Trophoblast cell (in vitro differentiated cells and primary cell): Measurements from ENCODE around the gene SCARB2. TPM values are rescaled to one million over a fixed set of nuclear protein-coding genes. Genes with fewer than 3 reads are reported as not detected.

Source experiments
- DNase-seq, 2 donors: peaks; one replicate each; pipeline ENCODE4 v3.0.0-alpha.2; 2016
- H2AFZ ChIP-seq: 2 replicates; pipeline ENCODE4 v1.6.1; 2013; ENCODE audit warnings: low read length, moderate library complexity, mild to moderate bottlenecking; ENCODE audit not compliant: insufficient read depth, poor library complexity
- H2AK5ac ChIP-seq: 2 replicates; pipeline ENCODE4 v1.6.1; 2013; ENCODE audit warnings: mild to moderate bottlenecking, low read length
- H2BK120ac ChIP-seq: 2 replicates; pipeline ENCODE4 v1.6.1; 2013; ENCODE audit warnings: low read length, mild to moderate bottlenecking, moderate library complexity; ENCODE audit not compliant: insufficient read depth, poor library complexity
- H2BK12ac ChIP-seq: 2 replicates; pipeline ENCODE4 v1.6.1; 2013; ENCODE audit warnings: mild to moderate bottlenecking, low read length, moderate library complexity
- H2BK5ac ChIP-seq: 2 replicates; pipeline ENCODE4 v1.6.1; 2013; ENCODE audit warnings: low read length, low read depth, moderate library complexity, mild to moderate bottlenecking; ENCODE audit not compliant: poor library complexity
- H3K14ac ChIP-seq: 2 replicates; pipeline ENCODE4 v1.6.1; 2013; ENCODE audit warnings: mild to moderate bottlenecking, low read length
- H3K18ac ChIP-seq: 2 replicates; pipeline ENCODE4 v1.6.1; 2013; ENCODE audit warnings: mild to moderate bottlenecking, low read length
- H3K23ac ChIP-seq: 2 replicates; pipeline ENCODE4 v1.6.1; 2013; ENCODE audit warnings: low read length
- H3K27ac ChIP-seq: 2 replicates; pipeline ENCODE4 v1.5.1; 2013; ENCODE audit warnings: low read depth, mild to moderate bottlenecking, inconsistent platforms, low read length, moderate library complexity
- H3K27me3 ChIP-seq: 2 replicates; pipeline ENCODE4 v1.6.1; 2013; ENCODE audit warnings: inconsistent platforms, mild to moderate bottlenecking, low read length, moderate library complexity; ENCODE audit not compliant: insufficient read depth
- H3K36me3 ChIP-seq, 2 experiments: 1 replicate in 1 of 2; 2 replicates in 1 of 2; pipeline ENCODE4 v1.6.1; 2013; ENCODE audit warnings: low read length in 2 of 2, mild to moderate bottlenecking in 2 of 2, moderate library complexity in 1 of 2; ENCODE audit not compliant: insufficient read depth in 2 of 2, control insufficient read depth in 1 of 2
- H3K4ac ChIP-seq: 2 replicates; pipeline ENCODE4 v1.6.1; 2013; ENCODE audit warnings: low read depth, mild to moderate bottlenecking, low read length, moderate library complexity
- H3K4me1 ChIP-seq, 2 experiments: 1 replicate in 1 of 2; 2 replicates in 1 of 2; pipeline ENCODE4 v1.6.1; 2013; ENCODE audit warnings: low read length in 2 of 2, mild to moderate bottlenecking in 2 of 2, moderate library complexity in 1 of 2; ENCODE audit not compliant: insufficient read depth in 2 of 2, control insufficient read depth in 1 of 2
- H3K4me2 ChIP-seq: 2 replicates; pipeline ENCODE4 v1.6.1; 2013; ENCODE audit warnings: inconsistent platforms, mild to moderate bottlenecking, low read length, moderate library complexity
- H3K4me3 ChIP-seq: 2 replicates; pipeline ENCODE4 v1.5.1; 2013; ENCODE audit warnings: mild to moderate bottlenecking, low read depth, low read length, inconsistent platforms
- H3K79me1 ChIP-seq: one replicate; pipeline ENCODE4 v1.6.1; 2013; ENCODE audit warnings: low read length
- H3K79me2 ChIP-seq: 2 replicates; pipeline ENCODE4 v1.6.1; 2013; ENCODE audit warnings: low read length, mild to moderate bottlenecking; ENCODE audit not compliant: control insufficient read depth, insufficient read depth, poor library complexity
- H3K9ac ChIP-seq: 2 replicates; pipeline ENCODE4 v1.6.1; 2013; ENCODE audit warnings: mild to moderate bottlenecking, low read length
- H3K9me3 ChIP-seq: 2 replicates; pipeline ENCODE4 v1.6.1; 2013; ENCODE audit warnings: low read depth, mild to moderate bottlenecking, control low read depth, inconsistent platforms, low read length; ENCODE audit not compliant: insufficient read depth
- H4K12ac ChIP-seq: 2 replicates; pipeline ENCODE4 v1.6.1; 2013; ENCODE audit warnings: low read depth, mild to moderate bottlenecking, low read length, moderate library complexity
- H4K8ac ChIP-seq: 2 replicates; pipeline ENCODE4 v1.6.1; 2013; ENCODE audit warnings: low read depth, mild to moderate bottlenecking, low read length, moderate library complexity
- H4K91ac ChIP-seq: one replicate; pipeline ENCODE4 v1.6.1; 2013; ENCODE audit warnings: low read depth, mild to moderate bottlenecking, low read length, moderate library complexity
- WGBS: extraction: QIAGEN DNeasy Blood & Tissue Kit; methylation state at CpG from one replicate; pipeline ENCODE4 v1.1.7; 2013; ENCODE audit warnings: missing lambda C conversion rate; ENCODE audit not compliant: insufficient read length, insufficient coverage; ENCODE audit errors: extremely low coverage; 5-methylcytosine and 5-hydroxymethylcytosine counted together
- polyA plus RNA-seq: library from polyadenylated mRNA; stranded (reverse); fragments of 200-250 nt; gene quantifications from 2 replicates; pipeline ENCODE4 v1.2.3, GENCODE V29; 2013

The SCARB2 gene
- 45.2 and 49.8 TPM in 2 replicates for polyA plus RNA-seq

DNA sequence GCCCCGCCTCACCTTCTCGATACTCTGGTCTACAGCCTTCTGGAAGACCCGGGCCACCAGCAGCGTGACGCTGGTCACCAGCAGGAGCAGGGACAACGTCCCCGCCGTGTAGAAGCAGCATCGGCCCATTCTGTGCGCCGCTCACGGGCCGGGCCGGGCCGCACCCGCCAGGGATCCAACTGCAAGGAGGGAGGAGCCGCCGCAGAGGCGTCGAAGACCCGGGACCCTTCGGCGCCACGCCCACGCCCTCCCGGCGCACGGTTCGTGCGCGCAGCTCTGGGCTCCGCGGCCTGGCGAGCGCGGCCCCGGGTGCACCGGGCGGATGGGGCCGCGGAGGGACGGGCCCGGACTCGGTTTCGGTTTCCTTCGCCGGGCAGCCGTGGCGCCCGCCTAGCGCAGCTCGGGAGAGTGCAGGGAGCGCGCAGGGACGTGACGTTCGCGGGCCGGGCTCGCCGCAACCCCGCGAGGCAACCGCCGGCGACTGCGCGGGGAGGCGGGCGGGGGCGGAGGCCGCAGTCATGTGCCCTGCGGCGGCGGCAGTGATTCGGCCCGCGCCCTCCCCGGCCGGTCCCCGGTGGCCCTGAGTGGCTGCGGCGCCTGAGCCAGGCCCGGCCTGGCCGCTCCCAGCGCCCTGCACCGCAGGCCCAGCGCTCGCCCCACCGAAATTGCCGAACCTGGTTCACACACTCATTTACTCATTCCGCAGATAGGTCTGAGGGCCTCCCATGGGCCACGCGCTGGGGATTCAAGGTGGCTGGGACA is at the start of gene SCARB2:
Gene SCARB2 (minus strand): TSS at position 410 of the 762 bp plus-strand sequence. CDS start 281 bp downstream, at position 129.
- peak within 1 kb of the TSS; percentile 27 for H2BK12ac ChIP-seq
- peak within 1 kb of the TSS; percentile 81 for H4K91ac ChIP-seq
- peak within 1 kb of the TSS; percentile 70 for H3K27ac ChIP-seq
- peak; percentile 87 to 90 for DNase-seq
- no peak within 1 kb of the TSS for H3K23ac ChIP-seq
- no CpG with 5 or more reads among the region's 94 CpGs for WGBS
- peak within 1 kb of the TSS; percentile 91 for H3K9ac ChIP-seq
- H3K9me3 ChIP-seq: no peaks in the 10 kb centered on the region
- H3K18ac ChIP-seq: peak within 1 kb of the TSS; percentile 92
- peak within 1 kb of the TSS; percentile 72 for H2AFZ ChIP-seq
- H4K12ac ChIP-seq: peak within 1 kb of the TSS; percentile 93
- peaks cover 7% of the 10 kb centered on the region for H3K79me2 ChIP-seq
- no peaks in the 10 kb centered on the region for H3K27me3 ChIP-seq
- H3K4me3 ChIP-seq: peak within 1 kb of the TSS; percentile 82
- H2BK5ac ChIP-seq: peak within 1 kb of the TSS; percentile 62
- no peaks in the 10 kb centered on the region for H3K36me3 ChIP-seq
- no peak within 1 kb of the TSS for H2AK5ac ChIP-seq
- H3K4me1 ChIP-seq: peaks cover 8 to 11% of the 10 kb centered on the region in 2 experiments
- peak within 1 kb of the TSS; percentile 99 for H3K4me2 ChIP-seq
- H3K79me1 ChIP-seq: peaks cover 9% of the 10 kb centered on the region
- peak within 1 kb of the TSS; percentile 75 for H2BK120ac ChIP-seq
- H3K4ac ChIP-seq: peak within 1 kb of the TSS; percentile 58
- H4K8ac ChIP-seq: peak within 1 kb of the TSS; percentile 94
- peak within 1 kb of the TSS; percentile 81 for H3K14ac ChIP-seq

GRCh38 chr4:76260571-76260970 is 46.9 kb upstream of the SCARB2 start:
- Histone ChIP-seq H2BK12ac (no peak overlapping the region), H4K12ac (no peak overlapping the region), H4K8ac (no peak overlapping the region), H3K23ac (no peak overlapping the region), H4K91ac (no peak overlapping the region), H3K4me2 (no peak overlapping the region), H3K4ac (no peak overlapping the region), H3K14ac (no peak overlapping the region), H3K79me2 (no peaks in the 10 kb centered on the region), H2BK5ac (no peak overlapping the region), H3K4me3 (no peak overlapping the region), H2AFZ (no peak overlapping the region), H3K18ac (no peak overlapping the region), H3K4me1 (no peaks in the 10 kb centered on the region), H3K9ac (no peak overlapping the region), H3K79me1 (no peaks in the 10 kb centered on the region), H3K27me3 (no peaks in the 10 kb centered on the region), H3K27ac (no peak overlapping the region), H3K9me3 (no peaks in the 10 kb centered on the region), H2AK5ac (no peak overlapping the region), H2BK120ac (no peak overlapping the region), H3K36me3 (no peaks in the 10 kb centered on the region)
- DNase-seq: no peak
- no CpG with 5 or more reads among the region's 1 CpG for WGBS

DNA sequence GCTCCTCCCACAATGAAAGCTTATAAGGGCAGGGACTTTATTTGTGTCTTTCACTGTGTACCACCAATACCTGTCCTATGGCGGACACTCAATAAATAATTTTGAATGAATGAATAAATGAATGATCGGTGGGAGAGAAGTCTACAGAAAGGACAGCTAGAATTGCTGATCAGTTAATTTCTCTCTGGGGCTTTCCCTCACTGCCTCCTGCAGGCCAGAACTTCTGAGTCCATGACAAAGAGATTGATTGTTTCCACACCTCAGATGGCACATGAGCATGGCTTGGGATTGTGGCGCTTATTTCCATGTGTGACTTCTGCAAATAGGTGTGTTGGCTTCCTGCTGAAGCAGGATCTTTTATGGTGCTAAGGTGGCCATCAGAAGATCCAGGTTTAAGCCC is 44.2 kb upstream of the SCARB2 start:
- Histone ChIP-seq H3K79me2 (no peaks in the 10 kb centered on the region), H3K9ac (no peak overlapping the region), H2BK120ac (no peak overlapping the region), H4K8ac (no peak overlapping the region), H3K4me3 (no peak overlapping the region), H2BK5ac (no peak overlapping the region), H3K18ac (no peak overlapping the region), H3K36me3 (no peaks in the 10 kb centered on the region), H3K4me1 (no peaks in the 10 kb centered on the region), H4K91ac (no peak overlapping the region), H2AK5ac (no peak overlapping the region), H3K4me2 (no peak overlapping the region), H3K23ac (no peak overlapping the region), H3K79me1 (no peaks in the 10 kb centered on the region), H3K27me3 (no peaks in the 10 kb centered on the region), H3K4ac (no peak overlapping the region), H4K12ac (no peak overlapping the region), H2AFZ (no peak overlapping the region), H3K27ac (no peak overlapping the region), H3K14ac (no peak overlapping the region), H2BK12ac (no peak overlapping the region), H3K9me3 (no peaks in the 10 kb centered on the region)
- no peak for DNase-seq
- WGBS: no CpG with 5 or more reads among the region's 3 CpGs

DNA sequence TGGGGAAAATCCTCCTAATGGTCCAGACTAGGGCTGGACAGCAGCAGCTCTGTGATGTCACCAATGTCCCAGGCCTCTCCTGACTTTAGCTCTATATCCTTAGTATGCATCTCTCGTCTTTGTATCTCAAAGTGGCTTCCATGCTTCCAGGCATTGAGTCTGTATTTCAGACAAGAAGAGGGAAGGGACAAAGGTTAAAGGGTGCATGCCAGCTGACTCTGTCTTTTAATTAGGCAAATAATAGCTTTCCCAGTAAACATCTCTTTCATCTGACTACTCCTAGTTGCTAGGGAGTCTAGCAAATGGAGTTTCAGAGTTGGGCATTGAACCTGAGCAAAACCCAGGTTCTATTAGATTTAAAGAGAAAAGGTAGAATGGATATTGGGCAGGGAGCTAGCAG is 43.3 kb upstream of the SCARB2 start:
- Histone ChIP-seq H2BK5ac (no peak overlapping the region), H2AK5ac (no peak overlapping the region), H3K4me2 (no peak overlapping the region), H3K9ac (no peak overlapping the region), H3K4me3 (no peak overlapping the region), H3K23ac (no peak overlapping the region), H3K14ac (no peak overlapping the region), H3K18ac (no peak overlapping the region), H3K4ac (no peak overlapping the region), H2AFZ (no peak overlapping the region), H3K9me3 (no peaks in the 10 kb centered on the region), H3K79me1 (peaks cover under 1% of the 10 kb centered on the region), H4K12ac (no peak overlapping the region), H3K79me2 (no peaks in the 10 kb centered on the region), H3K27me3 (no peaks in the 10 kb centered on the region), H2BK12ac (no peak overlapping the region), H4K8ac (no peak overlapping the region), H3K27ac (no peak overlapping the region), H3K4me1 (peaks cover under 1 to 2% of the 10 kb centered on the region in 2 experiments), H2BK120ac (no peak overlapping the region), H3K36me3 (no peaks in the 10 kb centered on the region), H4K91ac (no peak overlapping the region)
- DNase-seq: no peak
- WGBS: no CpG with 5 or more reads among the region's 1 CpG
